Activated CD8-positive, alpha-beta memory T cell treated with anti-CD3 and anti-CD28 coated beads, Interleukin-2, amount 50 U/mL, for 48 hours (primary cell): ENCODE measurements around the gene RMI2.

ENCODE experiments used
- DNase-seq: peaks from one replicate; pipeline ENCODE4 v3.0.0-alpha.2; 2020

Gene RMI2

DNA sequence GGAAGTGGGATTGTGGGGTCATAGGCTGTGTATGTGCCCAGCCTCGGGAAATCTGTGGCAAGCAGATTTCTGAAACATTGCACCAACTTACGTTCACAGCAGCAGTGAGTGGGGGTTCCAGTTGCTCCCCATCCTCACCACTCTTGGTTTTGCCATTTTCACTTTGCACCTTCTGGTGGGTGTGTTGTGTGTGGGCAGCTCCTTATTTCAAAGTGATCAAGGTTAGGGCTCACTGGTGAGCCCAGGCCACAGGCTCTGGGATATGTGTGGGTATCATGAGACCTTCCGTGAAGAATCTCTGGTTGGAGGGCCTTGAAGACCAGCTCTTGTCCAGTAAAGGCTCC lies 34.7 kb upstream of the RMI2 start:
- no peak for DNase-seq

DNA sequence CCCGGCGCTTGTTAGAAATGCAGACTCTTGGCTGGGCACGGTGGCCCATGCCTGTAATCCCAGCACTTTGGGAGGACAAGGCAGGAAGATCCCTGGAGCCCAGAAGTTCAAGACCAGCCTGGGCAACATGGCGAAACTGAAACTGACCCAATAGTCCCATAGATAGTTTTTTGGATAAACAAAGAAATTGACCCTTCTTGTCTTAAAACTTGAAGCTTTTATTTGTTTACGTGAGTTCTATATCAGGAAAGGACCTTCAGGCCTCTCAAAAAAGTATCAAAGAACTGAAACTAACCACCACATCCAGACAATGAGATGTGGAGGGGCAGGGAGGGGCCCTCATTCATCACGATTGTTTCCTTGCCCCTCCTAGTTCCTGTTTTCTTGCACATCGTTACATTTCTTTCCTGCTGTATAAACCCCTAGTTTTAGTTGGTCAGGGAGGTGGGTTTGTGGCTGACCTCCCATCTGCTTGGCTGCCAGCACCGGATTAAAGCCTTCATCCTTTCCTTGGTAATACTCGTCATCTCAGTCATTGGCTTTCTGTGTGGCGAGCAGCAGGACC lies 34.2 kb upstream of the RMI2 start:
- DNase-seq = no peak

DNA sequence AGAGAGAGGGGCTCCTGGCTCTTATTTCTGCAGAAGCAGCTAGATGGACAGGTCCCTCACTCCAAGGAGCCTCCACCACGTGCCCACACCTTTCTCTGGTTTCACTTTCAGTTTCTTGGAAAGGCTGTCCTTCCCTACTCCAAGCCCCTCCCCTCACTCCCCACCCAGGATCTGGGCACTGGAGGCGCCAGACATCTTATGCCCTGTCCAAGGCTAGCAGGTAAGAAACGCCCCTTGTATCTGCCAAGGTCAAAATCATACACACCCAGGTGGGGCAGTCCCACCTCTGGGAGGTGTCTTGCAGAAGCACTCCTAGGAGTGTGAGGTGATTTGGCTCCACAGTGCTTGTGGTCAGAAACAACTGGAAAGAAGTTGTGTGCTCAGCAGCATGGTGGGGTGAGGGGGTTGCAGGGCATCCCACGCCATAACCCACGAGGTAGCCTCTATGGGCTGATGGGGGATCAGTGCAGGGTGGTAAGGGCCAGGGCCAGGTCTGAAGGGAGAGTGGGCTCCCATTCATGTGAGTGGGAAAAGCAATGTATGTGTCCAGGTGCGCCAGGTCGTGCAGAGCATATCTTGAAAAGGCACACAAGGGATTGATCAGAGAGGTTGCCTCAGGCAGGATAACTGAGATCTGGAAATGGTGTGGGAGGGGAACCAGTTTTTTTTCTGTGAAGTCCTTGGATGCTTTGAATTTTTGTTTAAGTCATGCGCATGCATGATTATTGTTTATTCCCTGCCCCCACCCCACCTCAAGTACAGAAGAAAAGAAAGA lies 32.4 kb upstream of the RMI2 start:
- DNase-seq = no peak

DNA sequence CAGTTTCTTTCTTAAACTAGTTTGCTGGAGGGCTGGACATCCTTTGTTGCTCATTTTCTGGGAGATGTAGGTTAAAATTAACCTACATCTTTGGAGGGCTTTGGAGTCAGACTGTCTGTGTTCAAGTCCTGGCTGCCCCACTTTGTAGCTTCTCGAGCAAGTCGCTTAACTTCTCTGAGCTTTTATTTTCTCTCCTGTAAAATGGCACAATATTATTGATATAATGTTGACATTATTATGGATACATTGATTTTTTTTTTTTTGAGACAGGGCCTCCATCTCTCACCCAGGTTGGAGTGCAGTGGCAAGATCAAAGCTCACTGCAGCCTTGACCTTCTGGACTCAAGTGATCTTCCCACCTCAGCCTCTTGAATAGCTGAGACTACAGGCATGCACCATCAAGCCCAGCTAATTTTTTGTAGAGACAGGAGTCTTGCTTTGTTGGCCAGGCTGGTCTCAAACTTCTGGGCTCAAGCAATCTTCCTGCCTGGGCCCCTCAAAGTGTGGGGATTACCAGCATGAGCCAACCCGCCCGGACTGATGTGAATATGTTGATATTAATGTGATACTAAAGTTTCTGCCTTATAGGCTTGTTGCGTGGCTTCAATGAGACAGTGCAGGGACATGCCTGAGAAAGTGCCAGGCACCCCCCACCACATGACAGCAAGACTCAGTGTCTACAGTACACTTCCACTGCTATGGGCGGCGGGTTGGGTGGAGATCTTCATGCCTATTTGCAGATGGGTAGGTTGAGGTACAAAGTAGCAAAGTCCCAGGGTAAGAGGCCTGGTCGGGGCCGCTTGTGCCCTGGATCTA lies 31.6 kb upstream of the RMI2 start:
- DNase-seq = no peak

DNA sequence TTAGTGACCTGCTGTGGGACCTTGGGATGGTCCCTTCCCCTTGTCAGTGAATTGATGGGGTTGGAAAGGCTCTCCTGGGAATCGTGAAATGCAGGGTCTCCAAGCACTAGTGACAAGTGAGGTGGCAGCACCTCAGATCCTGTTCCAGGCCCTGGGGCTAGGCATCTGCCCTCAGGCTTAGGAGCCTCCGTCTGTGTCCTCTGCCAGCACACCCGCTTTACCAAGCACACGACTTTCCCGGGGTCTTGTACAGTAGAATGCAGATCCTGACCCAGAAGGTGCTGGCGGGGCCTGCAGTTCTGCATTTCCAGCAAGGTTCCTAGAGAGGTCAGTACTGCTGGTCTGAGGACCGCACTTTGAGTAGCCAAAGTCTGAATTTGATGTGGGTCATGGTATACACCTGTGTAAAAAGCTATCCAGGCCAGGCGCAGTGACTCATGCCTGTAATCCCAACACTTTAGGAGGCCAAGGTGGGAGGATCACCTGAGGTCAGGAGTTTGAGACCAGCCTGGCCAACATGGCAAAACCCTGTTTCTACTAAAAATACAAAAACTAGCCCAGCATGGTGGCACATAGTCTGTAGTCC lies 30.9 kb upstream of the RMI2 start:
- DNase-seq = no peak

DNA sequence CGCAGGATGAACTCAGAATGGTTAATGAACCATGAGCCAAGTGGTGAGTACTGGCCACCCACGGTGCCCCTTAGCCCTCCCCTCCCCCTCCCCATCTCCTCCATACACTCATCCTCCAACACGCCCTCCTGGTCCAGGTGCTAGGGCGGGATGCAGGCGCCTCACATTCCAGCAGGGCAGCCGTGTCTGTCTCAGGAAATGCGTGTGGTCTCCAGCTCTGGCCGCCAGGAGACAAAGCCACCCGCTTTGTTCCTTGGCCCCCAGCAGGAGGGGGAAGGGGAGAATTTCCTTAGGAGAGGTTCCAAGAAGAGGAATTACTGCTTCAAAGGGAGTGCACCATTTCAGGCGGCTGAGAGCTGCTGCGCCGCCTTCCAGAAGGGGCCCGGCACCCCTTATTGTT lies 29.7 kb upstream of the RMI2 start:
- DNase-seq = no peak

DNA sequence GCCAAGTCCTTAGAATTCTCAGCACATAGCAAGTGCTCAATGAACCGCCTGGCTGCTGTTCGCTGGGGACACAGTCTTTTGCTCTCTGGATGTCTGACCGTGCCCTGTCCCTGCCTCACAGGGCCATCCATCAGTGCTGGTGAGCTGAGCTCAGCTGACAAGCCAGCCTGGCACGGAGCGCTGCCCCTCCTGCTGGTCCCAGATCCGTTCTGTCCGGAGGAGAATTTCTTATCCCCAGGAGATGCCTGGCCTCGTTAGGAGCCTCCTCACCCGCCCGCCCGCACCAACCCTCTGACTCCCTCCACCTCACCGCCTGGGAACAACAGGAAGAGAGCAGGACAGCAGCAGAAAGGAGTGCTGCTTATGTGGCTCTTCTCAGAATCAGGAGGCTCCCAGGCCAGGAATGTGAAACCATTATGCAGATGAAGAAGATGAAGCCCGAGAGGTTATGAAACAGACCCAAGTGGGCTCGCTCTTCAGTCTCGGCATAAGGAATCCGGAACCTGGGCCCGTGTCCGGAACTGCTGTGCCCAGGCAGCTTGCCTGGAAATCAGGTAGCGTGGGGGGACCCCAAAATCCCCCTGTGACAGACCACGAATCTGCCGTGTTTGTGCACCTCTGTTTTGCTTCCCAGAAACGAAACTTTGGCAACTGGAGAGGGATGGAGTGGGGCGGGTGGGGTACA lies 28.8 kb upstream of the RMI2 start:
- no peak for DNase-seq

DNA sequence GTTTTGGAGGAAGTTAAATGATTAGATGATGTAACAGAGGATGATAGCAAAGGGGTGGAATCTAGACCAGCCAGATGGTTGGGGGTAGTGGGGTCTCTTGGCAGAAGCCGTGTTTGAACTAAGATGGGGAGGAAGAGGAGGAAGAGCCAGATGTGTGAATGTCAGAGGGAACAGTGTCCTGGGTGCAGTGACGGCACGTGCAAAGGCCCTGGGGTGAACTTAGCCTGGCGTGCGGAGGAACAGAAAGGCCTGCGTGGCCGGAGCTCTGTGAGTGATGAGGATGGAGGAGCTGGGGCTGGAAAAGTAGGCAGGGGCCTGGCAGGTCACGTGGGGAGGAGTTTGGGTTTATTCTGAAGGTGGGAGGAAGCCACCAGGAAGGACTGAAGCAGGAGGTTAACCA lies 26.4 kb upstream of the RMI2 start:
- DNase-seq = no peak

DNA sequence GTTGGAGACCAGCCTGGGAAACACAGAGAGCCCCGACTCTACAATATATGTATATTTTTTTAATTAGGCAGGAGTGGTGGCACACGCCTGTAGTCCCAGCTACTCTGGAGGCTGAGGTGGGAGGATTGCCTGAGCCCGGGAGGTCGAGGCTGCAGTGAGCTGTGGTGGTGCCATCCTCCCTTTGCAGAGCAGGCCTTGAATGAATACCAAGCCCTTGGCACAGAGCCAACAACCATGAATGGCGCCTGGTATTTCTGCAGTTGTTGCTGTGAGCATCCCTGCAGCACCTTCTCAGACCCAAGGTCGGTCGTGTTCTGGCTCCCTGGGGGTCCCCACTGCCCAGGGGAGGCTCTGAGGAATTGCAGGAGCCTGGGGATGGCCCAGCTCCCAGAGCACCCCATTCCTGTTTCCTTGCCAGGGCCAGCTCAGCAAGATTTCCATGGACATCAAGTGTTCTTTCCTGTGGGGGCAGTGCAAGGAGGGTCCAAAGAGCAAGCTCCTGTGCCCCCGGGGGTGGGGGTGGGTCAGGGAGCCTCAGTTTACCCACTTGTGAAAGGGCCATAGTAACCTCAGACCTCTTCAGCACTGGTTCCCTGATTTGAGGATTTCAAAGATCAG lies 25.6 kb upstream of the RMI2 start:
- no peak for DNase-seq

DNA sequence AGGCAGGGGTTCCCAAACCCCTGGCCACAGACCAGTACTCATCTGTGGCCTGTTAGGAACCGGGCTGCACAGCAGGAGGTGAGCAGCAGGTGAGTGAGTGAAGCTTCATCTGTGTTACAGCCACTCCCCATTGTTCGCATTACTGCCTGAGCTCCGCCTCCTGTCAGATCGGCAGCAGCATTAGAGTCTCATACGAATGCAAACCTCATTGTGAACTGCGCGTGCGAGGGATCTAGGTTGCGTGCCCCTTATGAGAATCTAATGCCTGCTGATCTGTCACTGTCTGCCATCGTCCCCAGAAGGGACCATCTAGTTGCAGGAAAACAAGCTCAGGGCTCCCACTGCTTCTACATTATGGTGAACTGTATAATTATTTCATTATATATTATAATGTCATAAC lies 25.1 kb upstream of the RMI2 start:
- no peak for DNase-seq

DNA sequence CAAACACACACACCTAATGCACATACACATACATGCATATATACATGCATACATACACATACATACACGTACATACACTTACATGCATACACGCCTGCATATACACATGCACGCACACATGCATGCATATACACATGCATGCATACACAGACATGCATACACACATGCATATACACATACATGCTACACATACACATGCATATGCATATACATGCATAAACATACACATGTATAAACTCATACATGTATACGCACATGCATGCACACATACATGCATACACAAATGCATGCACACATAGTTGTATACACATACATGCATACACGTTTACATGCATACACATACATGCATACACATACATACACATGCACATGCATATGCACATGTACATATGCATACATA lies 23.6 kb upstream of the RMI2 start:
- DNase-seq = no peak

DNA sequence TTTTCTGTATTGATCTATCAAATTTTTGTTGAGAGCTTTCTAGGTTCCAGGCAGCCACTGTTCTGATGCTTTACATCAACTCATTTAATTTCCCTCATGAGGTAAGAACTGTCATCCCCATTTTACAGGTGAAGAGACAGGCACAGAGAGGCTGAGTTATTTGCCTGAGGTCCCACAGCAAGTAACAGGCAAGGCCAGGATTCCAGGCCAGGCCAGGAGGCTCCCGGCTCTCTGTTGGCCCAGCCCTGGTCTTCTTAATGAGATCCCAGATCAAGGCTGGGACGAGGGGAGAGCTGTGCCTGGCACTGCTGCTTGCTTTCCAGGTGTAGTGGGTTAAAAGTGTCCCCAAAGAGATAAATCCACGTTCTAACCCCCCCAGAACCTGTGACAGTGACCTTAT lies 22.4 kb upstream of the RMI2 start:
- DNase-seq = no peak

DNA sequence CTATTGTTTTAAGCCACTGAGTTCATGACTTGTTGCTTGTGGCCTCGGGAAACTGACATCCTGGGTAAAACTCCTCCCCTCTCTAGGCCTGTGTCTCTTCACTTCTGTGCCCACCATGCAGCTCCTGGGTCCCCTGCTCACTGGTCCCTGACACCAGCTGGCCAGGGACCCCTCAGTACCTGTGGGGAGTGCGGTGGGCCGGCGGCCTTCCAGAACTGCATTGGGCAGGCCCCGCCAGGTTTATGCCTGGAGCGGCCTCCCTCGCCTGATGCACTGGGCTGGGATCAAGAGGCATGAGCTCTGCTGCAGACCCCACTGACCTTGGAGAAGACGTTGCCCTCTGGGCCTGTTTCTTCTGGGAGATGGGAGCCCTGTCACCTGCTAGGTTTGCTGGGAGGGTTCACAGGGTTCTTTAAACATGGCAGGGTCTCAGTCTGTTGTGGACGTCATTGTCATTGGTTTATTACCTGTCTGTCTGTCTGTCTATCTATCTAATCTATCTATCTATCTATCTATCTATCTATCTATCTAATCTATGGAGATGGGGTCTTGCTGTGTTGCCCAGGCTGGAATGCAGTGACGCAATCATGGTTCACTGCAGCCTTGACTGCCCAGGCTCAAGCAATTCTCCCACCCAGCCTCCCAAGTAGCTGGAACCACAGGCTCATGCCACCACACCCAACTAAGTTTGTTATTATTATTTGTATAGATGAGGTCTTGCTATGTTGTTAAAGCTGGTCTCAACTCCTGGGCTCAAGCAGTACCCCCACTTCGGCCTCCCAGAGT lies 21.5 kb upstream of the RMI2 start:
- DNase-seq = no peak

DNA sequence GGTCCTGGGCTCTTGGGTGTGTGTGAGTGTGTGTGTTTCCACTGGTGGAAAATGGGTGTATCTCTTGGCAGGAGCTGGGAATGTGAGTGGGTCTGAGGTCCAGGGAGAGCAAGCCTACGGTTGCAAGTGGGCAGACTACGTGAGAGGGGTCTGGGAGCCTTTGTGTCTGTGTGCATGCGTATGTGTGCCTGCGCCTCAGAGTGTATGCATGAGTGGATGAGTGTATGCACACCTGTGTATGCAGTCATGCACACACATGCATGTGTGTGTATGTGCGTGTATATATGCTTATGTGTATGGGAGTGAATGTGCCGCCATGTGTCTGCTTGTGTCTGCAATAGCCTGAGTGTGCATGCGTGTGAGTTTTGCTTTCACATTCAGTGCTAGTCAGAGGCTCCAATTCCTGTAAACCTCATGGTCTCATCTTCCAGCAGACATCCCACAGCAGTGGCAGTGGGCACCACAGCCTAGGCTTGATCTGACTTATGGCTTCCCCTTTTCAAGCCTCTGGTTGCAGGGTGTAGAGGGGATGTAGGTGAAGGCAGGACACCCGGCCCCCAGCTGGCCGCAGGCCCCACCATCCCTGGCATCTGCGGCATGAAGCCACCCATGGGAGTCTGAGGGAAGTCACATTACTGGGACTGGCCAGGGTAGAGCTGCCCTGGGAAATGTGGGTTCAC lies 19.7 kb upstream of the RMI2 start:
- DNase-seq = no peak

DNA sequence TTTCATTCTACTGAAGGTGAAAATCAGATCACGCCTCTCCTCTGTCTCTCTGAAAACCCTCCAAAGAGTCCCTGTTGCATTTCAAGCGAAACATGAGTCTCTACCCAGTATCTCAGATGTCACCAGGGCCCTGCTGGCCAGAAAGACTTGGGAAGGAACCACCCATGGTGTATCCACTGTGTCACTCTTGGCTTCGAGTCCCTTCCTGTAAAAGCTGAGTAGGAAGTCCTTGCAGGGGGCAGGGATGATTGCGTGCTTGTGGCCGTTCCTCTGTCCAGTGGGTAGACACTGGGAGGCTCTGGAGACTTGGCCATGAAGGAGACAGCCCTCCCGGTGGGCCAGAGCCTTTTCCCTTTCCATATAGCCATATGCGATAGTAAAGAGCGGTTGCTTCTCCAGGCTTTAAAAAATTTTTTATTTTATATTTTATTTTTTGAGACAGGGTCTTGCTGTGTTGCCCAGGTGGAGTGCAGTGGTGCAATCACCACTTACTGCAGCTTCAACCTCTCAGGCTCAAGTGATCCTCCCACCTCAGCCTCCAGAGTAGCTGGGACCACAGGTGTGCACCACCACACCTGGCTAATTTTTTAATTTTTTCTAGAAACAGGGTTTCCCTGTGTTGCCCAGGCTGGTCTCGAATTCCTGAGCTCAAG lies 19.0 kb upstream of the RMI2 start:
- no peak for DNase-seq

DNA sequence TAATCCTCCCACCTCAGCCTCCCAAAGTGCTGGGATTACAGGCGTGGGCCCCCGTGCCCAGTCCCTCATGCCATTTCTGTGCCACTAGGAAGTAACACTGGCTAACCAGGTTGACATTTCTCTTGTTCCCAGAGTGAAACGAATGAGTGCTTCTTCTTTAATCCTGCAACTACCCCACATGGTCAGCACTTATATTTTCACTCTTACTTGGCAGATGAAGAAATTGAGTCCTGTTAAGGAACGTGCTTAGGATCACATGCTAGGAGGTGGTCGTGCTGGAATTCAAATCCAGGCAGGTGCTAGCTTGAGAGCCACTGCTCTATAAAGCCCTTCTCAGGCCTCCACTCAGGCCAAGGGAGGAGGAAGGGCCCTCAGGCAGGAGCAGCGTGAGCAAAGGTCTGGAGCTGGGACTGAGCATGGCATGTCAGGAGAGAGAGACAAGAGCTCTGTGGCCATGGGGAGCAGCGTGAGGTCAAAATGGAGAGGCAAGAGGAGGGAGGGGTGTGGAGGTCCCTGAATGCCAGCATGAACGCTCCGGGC lies 18.5 kb upstream of the RMI2 start:
- no peak for DNase-seq

DNA sequence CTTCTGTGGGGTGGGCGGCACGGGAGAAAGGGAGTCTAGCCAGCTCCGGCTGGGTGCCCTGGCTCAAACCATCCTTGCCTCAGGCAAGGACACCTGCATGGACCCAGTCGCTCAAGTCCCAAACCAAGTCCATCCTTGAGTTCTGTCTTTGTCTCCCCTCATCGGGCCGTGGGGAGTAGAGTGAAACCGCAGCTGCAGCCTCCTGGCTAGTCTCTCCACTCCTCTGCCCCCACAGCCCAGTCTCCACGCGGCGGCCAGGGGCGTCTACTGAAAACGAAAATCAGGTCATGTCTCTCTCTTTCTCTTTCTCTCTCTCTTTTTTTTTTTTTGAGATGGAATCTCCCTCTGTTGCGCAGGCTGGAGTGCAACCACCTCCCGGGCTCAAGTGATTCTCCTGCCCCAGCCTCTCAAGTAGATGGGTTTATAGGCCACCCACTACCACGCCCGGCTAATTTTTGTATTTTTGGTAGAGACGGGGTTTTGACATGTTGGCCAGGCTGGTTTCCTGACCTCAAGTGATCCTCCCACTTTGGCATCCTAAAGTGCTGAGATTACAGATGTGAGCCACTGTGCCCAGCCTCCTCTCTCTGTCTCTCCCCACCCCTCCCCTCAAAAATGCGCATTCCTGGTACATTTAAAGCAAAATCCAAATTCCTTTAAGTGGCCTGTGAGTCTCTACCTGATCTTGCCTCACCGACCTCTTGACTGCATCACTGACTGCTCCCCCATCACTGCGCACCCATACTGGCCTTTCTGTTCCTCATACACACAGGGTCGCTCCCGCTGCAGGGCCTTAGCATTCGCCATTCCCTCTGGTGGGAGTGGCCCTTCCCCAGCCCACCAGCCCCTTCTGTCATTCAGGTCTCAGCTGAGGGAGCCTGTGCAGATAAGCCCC lies 17.7 kb upstream of the RMI2 start:
- no peak for DNase-seq

DNA sequence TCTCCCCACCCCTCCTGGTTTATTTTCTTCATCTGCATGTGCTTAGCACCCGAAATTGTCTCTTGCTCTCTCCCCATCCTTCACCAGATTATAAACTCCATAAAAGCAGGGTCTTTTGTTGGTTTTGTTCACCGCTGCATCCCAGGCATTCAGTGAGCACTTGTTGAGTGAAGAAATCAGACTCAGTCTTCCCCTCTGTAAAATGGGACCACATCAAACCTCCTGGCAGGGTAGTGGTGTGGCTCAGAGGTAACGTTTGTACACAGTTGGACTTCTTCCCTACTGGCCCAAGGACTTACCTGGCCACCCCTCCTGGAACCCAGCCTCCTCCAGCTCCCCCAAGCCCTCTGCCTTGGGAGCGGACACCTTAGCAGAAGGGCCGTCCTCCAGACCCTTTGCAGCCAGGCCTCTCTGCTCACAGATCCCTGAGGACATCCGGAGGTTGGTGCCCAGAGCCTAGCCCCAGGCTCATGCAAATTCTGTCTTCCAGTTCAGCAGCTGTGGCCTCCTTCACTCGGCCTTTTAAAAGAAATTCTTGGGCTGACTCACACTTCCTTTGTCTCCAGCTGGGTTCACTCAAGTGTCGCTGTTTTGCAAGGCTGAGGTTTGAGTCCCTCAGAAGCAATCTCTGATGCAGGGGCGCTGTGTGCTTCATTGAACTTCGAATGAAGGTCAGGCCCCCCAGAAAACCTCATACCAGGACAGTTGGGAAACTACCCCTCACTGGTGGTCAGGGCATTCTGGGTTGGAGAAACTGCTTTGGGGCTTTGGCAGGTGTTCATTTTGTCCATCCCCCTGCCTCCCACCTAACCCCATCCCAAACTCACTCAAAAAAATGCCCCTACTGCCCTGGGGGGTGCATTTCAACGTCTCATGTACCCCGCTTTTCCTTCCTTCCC lies 16.8 kb upstream of the RMI2 start:
- no peak for DNase-seq
